GM20000 (cell line): ENCODE measurements around the gene MAP3K4.
"Not testable (repeated sequence)": the region's sequence is repeated elsewhere in the genome, so short reads cannot be mapped to it uniquely, and the experiment has no call there.

ENCODE experiments used
- DNase-seq: peaks from one replicate; pipeline ENCODE4 v3.0.0; 2012; ENCODE audit warnings: low spot score
- TF ChIP-seq, protein P1 (sequence below): IDR thresholded peaks from 2 replicates; pipeline ENCODE4 v1.5.1; 2012; ENCODE audit warnings: mild to moderate bottlenecking, control low read depth; ENCODE audit errors: extremely low read depth, missing control alignments

MAP3K4 gene

DNA sequence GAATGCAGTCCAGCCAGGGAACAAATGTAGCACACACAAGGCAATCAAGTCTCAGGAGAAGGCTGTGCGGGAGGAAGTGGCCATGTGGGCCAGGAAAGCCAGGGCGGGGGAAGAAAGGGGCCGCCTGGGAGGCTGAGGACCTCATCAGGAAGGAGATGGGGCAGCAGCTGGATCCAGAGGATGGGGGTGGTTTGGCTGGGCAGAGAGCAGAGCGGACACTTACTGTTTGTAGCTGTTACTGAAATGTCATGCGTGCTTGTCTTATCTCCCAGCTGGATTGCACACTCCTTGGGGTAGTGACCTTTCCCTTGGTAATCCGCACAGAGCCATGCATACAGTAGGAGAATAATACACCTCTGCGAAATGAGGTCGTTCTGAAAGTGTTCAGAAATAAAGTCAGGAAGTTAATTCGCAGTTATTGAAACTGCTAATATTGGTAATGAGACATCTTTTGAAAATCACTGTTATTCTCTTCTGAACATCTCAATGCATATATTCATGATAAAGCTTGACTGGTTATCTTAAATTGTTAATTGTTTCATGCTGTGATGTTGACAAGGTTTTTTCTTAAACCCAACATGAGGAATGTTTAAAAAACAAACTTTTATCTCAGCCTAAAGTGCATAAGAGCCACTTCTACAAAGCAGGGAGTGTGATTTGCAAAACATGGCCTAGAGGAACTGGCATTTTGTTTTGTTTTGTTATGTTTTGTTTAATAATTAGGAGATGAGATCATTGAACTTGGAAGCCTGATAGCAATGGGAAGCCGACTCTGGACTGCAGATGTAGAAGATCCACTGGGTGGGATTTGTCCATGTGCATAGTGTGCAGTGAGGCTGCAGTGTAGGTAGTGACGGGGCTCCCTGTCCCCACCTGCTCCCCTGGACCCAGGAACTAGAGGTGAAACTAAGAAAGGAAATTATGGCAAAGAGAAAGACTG is 18.0 kb upstream of the MAP3K4 start:
- DNase-seq, result no peak
- TF ChIP-seq, protein P1, sequence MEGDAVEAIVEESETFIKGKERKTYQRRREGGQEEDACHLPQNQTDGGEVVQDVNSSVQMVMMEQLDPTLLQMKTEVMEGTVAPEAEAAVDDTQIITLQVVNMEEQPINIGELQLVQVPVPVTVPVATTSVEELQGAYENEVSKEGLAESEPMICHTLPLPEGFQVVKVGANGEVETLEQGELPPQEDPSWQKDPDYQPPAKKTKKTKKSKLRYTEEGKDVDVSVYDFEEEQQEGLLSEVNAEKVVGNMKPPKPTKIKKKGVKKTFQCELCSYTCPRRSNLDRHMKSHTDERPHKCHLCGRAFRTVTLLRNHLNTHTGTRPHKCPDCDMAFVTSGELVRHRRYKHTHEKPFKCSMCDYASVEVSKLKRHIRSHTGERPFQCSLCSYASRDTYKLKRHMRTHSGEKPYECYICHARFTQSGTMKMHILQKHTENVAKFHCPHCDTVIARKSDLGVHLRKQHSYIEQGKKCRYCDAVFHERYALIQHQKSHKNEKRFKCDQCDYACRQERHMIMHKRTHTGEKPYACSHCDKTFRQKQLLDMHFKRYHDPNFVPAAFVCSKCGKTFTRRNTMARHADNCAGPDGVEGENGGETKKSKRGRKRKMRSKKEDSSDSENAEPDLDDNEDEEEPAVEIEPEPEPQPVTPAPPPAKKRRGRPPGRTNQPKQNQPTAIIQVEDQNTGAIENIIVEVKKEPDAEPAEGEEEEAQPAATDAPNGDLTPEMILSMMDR, result no peak

DNA sequence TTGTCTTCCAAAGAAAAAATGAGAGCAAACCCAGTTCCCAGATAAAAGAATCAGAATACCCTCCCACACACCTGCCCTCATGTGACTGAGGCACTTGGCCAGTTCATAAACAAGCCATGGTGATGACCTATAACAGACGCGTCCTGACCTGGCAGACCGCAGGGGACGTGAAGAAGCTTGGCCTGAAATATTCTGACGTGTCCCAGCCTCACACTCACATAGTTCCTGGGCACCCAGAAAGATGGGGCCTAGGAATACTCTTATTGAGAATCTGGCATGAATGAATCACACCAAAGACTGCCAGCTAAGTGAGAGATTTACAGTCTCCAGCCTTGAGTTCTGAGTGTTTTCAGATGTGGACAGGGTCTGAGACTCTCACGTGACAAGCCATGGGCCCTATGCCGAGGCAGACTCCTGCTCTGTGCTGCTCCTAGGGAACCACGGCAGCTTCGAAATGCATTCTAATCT is 17.2 kb upstream of the MAP3K4 start:
- TF ChIP-seq, protein P1, result no peak
- no peak for DNase-seq

DNA sequence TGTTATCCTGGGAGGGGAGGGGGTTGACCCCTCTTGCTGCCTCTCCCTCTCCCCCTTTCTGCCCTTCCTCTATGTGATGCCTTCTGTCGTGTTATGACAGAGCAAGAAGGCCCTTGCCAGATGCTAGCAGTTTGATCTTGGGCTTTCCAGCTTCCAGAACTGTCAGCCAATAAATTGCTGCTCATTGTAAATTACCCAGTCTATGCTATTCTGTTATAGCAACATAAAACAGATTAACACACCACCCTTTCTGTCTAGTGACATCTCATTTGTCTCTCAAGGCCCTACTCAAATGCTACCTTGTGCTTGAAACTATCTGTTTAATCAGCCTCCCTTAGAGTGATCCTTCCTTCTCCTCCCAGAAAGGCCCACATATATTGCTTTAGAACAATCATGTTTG is 16.4 kb upstream of the MAP3K4 start:
- TF ChIP-seq, protein P1, result no peak
- no peak for DNase-seq

DNA sequence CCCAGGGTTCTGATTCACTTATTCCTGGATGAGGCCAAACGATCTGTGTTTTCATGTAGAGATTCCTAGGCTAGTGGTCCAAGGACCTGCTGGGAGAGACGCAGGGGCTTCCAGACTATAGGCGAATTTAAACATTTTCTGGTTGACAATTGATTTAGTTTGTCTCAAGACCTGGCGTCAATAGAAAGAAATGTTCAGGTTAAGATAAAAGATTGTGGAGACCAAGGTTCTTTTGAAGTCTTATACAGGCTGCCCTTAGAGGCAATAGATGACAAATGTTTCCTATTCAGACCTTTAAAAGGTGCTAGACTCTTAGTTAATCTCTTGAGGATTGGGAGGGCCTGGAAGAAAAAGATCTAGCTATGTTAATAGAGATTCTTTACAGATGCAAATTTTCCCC is 15.6 kb upstream of the MAP3K4 start:
- DNase-seq, result not testable (repeated sequence)

DNA sequence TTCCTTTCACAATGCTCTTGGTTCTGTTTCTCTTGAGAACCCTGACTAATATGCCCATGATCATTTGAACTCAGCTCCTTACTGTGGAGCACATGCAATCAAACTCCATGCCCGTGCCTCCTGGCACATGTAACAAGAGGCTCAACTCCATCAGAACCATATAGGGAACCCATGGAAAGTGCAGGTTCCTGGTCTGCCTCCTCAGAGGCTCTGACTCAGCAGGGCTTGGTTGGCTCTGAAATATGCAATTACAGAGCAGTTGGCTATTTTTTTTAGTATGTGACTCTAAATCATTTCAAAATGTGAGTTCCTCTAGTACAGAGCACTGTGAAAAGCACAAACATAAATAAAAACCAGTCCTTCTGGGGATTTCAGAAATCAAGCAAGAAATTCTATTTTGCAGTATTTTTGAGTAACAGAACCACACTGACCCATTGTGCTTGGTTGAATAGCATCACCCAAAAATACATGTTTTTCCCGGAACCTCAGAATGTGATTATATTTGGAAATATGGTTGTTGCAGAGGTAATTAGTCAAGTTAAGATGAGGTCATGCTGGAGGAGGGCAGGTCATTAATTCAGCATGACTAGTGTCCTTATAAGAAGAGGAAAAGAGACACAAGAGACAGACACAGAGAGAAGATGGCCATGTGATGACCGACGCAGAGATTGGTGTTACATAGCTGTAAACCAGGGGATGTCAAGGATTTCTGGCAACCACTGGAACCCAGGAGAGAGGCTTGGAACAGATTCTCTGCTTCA is 13.2 kb upstream of the MAP3K4 start:
- TF ChIP-seq, protein P1, result no peak
- no peak for DNase-seq

DNA sequence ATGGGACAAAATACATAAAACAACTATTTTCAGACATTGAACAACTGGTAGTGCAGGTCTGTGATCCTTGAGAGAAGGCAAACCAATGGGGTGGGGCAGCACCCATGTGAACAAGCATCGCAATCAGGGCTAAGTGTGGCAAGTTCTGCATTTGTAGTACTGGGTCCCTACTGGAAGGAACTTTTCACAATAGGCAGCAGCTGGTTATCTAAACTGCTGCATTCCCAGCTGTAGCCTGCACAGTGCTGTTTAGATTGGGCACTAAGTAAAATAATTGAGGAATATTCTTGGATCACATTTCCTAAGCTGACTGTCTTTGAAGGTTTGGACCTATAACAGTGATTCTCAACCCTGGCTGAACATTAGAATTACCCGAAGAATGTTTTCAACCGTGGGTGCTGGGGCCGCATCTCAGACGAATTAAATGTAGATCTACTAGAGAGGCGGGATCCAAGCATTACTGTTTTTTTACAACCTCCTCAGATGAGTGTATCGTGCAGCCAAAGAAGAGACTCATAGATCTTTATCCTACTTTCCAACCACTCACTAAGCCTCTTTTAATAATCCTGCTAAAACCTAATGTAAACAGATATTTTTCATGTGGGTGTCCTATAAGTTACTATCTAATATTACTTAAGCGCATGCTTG is 12.4 kb upstream of the MAP3K4 start:
- DNase-seq, result no peak
- TF ChIP-seq, protein P1, result no peak

DNA sequence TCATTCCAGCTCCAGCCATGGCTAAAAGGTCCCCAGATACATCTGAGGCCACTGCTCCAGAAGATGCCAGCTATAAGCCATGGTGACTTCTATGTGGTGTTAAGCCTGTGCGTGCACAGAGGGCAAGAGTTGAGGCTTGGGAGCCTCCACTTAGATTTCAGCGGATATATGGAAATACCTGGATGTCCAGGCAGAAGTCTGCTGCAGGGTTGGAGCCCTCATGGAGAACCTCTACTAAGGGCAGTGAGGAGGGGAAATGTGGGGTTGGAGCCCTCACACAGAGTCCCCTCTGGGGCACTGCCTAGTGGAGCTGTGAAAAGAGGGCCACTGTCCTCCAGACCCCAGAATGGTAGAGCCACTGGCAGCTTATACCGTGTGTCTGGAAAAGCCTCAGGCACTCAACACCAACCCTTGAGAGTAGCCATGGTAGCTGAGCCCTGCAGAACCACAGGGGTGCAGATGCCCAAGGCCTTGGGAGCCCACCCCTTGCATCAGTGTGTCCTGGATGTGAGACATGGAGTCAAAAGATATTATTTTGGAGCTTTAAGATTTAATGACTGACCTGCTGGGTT is 8.1 kb upstream of the MAP3K4 start:
- DNase-seq, result not testable (repeated sequence)

DNA sequence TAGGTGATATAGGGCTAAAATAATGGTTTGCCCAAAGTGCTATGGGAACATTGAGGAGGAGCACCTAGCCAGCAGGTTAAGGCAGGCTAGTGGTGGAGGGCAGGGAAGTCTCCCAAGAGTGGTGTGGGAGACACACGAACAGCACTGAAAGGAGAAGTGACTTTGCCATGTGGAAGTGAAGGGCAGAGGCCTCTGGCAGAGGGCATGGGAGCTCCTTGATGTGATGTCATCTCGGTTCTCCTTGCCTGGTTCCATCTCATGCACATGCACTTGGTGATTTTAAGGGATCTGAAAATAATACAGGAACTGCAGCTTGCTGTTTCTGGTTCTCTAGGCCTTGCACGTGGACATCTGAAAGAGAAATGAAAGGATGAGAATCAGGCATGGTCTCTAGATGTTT is 4.7 kb upstream of the MAP3K4 start:
- DNase-seq, result no peak
- TF ChIP-seq, protein P1, result no peak
